Measurements from ENCODE around the gene SMCO4.
A peak's percentile ranks its signal among the peaks of the same experiment; 100 is the strongest.
"Not testable (repeated sequence)": the region's sequence is repeated elsewhere in the genome, so short reads cannot be mapped to it uniquely, and the experiment has no call there.

The SMCO4 gene, protein sequence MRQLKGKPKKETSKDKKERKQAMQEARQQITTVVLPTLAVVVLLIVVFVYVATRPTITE

DNA sequence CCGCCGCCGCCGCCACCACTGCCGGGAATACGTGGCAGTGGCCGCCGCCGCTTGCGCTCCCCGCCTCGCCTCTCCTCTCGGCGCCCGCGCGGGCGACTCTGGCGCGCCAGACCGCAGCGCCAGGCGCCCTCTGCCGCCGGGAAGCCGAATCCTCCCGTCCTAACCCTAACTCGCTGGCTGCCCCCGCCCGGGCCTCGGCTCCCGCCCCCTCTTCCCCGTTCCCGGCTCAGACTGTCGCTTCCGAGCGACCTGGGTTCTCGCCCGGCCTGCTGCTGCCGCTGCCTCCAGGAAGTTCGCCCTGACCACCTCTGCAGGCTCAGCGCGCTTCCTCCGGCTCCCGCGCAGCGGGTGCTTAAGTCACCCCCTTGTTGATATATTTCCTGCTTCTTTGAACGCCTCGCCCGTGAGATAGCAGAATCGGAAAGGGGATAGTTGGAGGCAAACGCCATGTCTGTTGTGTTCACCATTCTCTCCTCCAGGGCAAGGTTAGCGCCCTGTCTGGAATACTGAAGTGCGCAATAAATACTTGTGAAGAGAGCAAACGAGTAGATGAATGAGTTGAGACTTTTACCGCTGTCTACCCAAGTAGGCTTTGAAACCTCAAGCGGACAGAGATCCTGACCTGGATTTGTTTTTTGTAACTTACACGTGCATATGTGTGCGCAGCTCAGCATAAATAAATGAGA is at the start of gene SMCO4:
Gene SMCO4, minus strand, starts transcription at position 100 of the 686 bp plus-strand sequence. CDS start 64,202 bp downstream, outside the sequence.
- peak; percentile 14 to 29 for DNase-seq (ENCODE audit: low read depth in 2 of 2)

DNA sequence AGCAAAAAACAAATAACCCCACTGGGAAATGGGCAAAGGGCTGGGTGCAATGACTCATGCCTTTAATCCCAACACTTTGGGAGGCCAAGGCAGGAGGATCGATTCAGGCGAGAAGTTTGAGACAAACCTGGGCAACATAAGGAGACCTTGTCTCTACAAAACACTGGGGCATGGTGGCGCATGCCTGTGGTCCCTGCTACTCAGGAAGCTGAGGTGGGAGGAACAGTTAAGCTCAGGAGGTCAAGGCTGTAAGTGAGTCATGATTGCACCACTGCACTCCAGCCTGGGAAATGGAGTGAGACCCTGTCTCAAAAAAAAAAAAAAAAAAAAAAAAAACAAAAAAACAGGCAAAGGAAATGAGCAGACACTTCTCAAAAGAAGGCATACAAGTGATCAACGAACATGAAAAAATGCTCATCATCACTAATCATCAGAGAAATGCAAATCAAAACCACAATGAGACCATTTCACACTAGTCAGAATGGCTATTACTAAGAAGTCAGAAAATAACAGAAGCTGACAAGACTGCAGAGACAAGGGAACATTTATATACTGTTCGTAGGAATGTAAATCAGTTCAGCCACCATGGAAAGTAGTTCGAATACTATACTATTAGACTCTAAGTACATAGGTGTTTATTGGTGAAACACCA is 48.2 kb upstream of the SMCO4 start:
- DNase-seq (ENCODE audit: low read depth in 2 of 2), result no peak

GRCh38 chr11:93589347-93589746 is 46.2 kb upstream of the SMCO4 start:
- DNase-seq (ENCODE audit: low read depth in 2 of 2), result no peak

DNA sequence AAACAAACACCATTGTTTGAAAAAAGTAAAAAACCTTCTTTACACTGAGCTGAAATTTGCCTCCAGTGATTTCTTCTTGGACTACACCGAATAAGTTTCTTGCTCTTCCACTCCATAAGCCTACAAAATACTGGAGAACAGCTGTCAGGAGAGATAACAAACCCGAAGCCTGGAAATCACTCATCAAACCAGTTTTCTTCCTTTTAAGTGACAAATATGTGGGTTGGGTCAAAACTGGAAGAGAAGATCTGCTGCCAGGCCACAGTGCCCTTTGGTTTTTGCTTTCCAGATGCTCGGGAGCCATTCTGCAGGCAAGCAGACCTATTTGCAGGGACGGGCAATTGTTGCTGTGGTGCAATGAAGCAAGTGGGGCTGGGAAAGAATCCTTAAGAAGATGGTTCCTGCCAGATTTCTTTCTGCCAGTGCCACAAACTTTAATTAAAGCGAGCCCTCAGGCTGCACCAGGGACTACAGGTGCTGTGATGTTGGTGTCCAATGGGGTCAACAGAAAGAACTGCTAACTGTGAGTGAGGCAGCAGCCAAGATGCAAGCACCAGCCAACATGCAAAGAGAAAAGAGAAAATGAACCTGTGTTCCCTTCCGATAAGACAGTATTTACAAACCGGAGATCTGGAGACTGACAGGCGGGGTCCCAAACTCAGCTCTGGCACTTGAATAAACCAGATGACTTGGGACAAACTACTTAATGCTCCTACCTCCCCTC is 44.8 kb upstream of the SMCO4 start:
- DNase-seq (ENCODE audit: low read depth in 2 of 2), result no peak

DNA sequence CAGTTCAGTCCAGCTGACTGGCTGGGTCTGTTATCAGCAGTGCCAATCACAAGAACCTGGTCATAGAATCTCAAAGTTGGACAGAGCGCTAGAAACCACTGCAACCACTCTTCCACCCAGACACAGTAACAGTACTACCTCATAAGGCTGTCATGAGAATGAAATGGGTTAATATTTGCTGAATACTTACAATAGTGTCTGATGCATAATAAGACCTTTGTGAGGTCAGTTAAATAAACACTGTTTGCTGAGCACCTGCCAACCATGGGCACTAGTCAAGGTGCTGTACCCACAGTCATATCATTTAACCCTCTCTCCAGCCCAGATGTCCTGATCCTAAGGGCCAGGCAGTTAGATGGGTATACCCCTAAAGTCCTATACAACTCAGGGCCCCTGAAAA is 44.2 kb upstream of the SMCO4 start:
- DNase-seq (ENCODE audit: low read depth in 2 of 2), result not testable (repeated sequence)

DNA sequence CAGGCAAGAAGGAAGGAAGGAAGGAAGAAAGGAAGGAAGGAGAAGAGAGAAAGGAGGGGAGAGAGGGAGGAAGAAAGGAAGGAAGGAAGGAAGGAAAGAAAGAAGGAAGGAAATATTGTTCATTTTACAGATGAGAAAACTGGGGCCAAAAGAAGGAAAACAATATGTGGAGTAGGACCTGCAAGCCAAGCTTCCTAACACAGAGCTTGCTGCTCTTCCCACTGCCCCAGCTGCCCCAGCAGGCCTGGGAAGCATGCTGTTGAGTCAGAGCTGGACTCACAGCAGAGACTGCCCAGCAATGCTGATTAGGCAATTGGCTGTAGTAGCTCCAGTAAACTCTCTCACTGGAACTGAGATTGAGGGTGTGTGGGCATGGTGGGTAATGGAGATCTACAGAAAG is 42.6 kb upstream of the SMCO4 start:
- no peak for DNase-seq (ENCODE audit: low read depth in 2 of 2)

- no peak for DNase-seq (ENCODE audit: low read depth in 2 of 2)
Observed at GRCh38 chr11:93583490-93583889, 40.3 kb upstream of the SMCO4 start.

- no peak for DNase-seq (ENCODE audit: low read depth in 2 of 2)
Observed at GRCh38 chr11:93579187-93579751, 36.1 kb upstream of the SMCO4 start.

DNA sequence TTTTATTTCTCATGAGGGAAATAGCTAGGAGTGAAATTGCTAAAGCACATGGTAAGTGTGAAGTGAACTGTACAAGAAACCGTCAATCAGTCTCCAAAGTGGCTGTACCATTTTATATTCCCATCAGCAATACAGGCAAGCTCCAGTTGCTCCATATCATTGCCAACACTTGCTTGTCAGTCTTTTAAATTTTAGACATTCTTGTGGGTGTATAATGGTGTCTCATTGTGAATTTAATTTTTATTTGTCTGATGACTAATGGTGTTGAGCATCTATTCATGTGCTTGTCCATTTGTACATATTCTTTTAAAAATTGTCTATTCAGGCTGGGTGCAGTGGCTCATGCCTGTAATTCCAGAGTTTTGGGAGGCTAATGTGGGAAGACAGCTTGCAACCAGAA is 34.1 kb upstream of the SMCO4 start:
- no peak for DNase-seq (ENCODE audit: low read depth in 2 of 2)

- not testable (repeated sequence) for DNase-seq (ENCODE audit: low read depth in 2 of 2)
Observed at GRCh38 chr11:93576870-93577269, 33.7 kb upstream of the SMCO4 start.

GRCh38 chr11:93574638-93575220 is 31.5 kb upstream of the SMCO4 start:
- no peak for DNase-seq (ENCODE audit: low read depth in 2 of 2)

- DNase-seq (ENCODE audit: low read depth in 2 of 2), result no peak
Observed at GRCh38 chr11:93573184-93573583, 30.0 kb upstream of the SMCO4 start.

DNA sequence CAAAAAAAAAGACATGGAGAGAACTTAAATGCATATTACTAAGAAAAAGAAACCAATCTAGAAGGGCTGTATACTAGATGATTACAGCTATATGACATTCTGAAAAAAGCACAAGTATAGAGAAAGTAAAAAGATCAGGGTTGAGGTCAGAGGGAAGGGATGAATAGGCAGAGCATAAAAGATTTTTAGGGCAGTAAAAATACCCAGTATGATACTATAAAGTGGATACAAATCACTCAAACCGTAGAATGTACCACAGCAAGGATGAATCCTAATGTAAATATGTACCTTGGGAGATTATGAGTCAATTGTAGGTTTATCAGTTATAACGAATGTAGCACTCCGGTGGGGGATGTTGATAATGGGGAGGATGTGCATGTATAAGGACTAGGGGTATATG is 29.4 kb upstream of the SMCO4 start:
- DNase-seq (ENCODE audit: low read depth in 2 of 2), result no peak

DNA sequence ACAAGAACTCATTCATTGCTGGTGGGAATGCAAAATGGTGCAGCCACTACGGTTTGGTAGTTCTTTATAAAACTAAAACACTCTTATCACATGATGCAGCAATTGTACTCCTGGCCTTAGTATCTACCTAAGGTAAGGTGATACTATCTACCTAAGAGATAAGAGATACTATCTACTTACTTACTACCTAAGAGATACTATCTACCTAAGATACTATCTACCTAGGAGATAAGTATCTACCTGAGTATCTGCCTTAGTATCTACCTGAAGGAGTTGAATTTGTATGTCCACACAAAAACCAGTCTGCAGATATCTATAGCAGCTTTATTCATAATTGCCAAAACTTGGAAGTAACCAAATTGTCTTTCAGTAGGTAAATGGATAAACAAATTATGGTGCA is 29.0 kb upstream of the SMCO4 start:
- no peak for DNase-seq (ENCODE audit: low read depth in 2 of 2)

- no peak for DNase-seq (ENCODE audit: low read depth in 2 of 2)
Observed at GRCh38 chr11:93571612-93572011, 28.4 kb upstream of the SMCO4 start.

DNA sequence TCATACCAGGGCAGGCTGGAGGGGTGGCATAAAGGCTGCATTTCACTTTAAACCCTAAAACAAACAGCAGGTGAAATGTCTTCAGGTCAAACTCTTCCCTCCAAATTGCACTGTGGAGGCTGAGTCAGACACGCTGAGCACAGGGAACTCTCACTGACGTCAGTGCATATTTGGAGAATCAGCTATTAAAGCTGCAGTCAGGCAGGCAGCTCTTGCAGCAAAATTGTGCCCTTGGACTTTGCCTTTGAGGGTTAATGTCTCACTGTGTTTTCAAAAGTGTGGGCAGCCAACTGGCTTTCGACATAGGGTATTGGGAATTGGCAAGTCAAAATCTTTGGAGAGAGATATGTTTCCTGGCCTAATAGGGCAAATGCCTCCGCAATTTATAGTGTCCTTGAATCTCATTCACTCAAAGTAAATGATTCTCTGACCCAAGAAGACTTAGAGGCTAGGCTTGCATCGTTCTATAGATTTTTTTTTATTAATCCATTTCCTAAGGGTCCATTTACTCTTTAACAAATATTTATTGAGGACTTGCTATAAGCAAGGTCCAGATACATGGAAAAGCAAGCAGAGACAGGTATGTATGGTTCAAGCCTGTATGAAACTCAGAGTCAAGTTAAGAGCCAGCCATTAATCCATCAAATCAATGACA is 27.7 kb upstream of the SMCO4 start:
- no peak for DNase-seq (ENCODE audit: low read depth in 2 of 2)

- no peak for DNase-seq (ENCODE audit: low read depth in 2 of 2)
Observed at GRCh38 chr11:93569496-93569895, 26.3 kb upstream of the SMCO4 start.

GRCh38 chr11:93568726-93569125 is 25.5 kb upstream of the SMCO4 start:
- no peak for DNase-seq (ENCODE audit: low read depth in 2 of 2)

DNA sequence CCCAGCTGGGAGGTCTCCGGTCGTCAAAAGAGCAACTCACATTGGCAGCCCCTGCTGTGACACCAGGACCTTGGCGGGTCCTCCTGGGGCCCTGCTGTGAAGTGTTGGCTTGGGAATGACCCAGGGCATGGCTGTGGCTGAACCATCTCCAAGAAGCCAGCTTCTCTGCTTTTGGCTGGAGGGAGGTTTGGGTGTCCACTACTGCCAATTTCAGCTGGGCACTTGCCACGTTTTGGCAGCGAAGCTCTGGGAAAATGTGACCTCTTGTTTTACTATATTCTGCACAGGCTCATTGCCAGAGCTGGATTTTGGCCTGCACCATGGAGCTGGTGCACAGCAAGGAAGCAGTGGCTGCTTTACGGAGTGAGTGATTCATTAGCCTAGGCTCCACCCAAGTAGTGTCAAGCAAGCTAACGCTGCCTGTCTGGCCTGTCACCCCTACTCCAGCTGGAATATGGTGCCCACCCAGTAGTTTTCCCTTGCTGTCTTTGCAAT is 24.3 kb upstream of the SMCO4 start:
- no peak for DNase-seq (ENCODE audit: low read depth in 2 of 2)

DNA sequence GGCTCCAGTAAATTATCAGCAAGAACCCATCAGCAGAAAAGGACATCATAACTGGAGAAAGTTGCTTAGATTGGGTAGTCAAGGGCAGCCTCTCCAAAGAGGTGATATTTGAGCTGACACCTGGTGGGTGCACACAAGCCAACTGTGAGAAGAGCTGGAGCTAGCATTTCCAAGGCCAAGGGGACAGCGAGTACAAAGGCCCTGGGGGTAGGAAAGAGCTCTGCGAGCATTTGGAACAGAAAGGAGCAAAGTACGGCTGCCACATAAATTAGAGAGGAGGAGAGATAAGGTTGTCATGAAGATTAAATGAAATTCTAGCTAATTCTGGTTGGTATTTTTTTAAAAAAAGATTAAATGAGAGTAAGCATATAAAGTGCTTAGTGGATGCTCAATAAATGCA is 21.7 kb upstream of the SMCO4 start:
- no peak for DNase-seq (ENCODE audit: low read depth in 2 of 2)

DNA sequence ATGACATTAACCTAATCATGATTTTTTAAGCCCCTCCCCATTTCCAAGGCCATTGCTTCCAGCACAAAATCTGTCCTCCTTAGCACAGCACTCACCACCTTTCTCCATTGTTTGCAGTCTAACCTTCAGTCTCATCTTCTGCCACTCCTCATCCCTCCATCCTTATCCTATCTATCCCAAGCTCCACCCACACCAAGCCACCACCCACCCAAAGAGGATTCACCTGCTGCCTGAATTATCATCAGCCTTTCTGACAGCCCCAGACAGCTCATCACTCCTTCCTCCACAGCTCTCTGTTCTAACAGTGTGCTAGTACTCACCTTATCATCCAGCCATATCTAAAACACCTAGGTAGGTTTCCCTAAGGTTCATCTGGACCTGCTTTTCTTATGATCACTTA is 20.7 kb upstream of the SMCO4 start:
- DNase-seq (ENCODE audit: low read depth in 2 of 2), result no peak
